ENCODE data around the gene GALNT9.
"Not testable (repeated sequence)": the region's sequence is repeated elsewhere in the genome, so short reads cannot be mapped to it uniquely, and the experiment has no call there.

The GALNT9 gene

GRCh38 chr12:132329036-132329719 lies at the start of gene GALNT9:
Gene GALNT9, minus strand, starts transcription at chr12:132329589. Its CDS starts 386 bp downstream, at chr12:132329203.
- no peak for DNase-seq

DNA sequence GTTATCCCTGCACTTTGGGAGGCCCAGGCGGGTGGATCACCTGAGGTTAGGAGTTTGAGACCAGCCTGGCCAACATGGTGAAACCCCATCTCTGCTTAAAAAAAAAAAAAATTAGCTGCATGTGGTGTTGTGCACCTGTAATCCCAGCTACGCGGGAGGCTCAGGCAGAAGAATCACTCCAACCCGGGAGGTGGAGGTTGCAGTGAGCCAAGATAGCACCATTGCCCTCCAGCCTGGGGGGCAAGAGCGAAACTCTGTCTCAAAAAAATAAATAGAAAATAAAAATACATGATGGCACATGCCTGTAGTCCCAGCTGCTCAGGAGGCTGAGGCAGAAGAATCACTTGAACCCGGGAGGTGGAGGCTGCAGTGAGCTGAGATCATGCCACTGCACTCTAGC lies 49.7 kb upstream of the GALNT9 start:
- DNase-seq: not testable (repeated sequence)

DNA sequence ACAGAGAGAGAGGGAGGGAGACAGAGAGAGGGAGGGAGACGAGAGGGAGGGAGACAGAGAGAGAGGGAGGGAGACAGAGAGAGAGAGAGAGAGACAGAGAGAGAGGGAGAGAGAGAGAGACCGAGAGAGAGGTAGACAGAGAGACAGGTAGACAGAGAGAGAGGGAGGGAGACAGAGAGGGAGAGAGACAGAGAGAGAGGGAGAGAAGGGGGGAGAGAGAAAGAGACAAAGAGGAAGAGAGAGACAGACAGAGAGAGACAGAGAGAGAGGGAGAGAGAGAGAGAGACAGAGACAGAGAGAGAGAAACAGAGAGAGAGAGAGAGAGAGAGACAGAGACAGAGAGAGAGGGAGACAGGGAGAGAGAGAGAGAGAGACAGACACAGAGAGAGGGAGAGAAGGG lies 47.8 kb upstream of the GALNT9 start:
- no peak for DNase-seq

DNA sequence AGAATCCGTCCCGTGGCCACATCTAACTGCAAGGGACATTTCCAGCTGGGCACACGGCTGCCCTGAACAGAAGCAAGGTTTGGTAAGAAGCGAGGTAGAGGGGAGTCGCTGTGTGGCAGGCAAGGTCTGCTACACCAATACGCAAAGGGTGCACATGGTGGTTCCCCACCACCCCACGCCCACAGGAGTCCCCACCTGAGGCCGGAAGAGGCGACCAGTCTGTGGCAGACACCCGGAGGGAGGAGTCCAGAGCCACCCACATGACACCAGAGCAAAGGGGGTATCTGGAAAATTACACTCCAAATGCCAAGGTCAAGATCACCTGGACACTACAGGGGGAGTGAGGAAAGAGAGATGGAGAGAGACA lies 47.1 kb upstream of the GALNT9 start:
- no peak for DNase-seq

- no peak for DNase-seq
Observed at GRCh38 chr12:132375747-132376463, 46.5 kb upstream of the GALNT9 start.

- DNase-seq: no peak
Observed at GRCh38 chr12:132374612-132375445, 45.4 kb upstream of the GALNT9 start.

GRCh38 chr12:132373901-132374611 lies 44.7 kb upstream of the GALNT9 start:
- DNase-seq: no peak

DNA sequence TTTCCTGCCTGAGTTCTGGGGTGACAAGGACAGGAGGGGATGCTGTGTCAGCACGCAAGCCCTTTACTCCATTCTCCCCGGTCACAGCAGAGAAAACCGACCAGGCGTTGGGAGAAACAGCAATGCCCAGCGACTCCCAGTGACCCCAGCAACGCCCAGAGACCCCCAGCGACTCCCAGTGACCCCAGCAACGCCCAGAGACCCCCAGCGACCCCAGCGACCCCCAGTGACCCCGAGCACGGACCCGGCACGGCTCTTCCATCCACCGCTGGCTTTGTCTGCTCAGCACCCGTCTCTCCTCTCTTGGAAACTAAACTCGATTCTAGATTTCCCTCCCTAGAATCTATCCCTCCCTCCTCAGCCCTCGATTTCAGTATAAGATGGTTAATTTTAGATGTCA lies 38.5 kb upstream of the GALNT9 start:
- no peak for DNase-seq

GRCh38 chr12:132367071-132367851 lies 37.9 kb upstream of the GALNT9 start:
- DNase-seq: no peak

DNA sequence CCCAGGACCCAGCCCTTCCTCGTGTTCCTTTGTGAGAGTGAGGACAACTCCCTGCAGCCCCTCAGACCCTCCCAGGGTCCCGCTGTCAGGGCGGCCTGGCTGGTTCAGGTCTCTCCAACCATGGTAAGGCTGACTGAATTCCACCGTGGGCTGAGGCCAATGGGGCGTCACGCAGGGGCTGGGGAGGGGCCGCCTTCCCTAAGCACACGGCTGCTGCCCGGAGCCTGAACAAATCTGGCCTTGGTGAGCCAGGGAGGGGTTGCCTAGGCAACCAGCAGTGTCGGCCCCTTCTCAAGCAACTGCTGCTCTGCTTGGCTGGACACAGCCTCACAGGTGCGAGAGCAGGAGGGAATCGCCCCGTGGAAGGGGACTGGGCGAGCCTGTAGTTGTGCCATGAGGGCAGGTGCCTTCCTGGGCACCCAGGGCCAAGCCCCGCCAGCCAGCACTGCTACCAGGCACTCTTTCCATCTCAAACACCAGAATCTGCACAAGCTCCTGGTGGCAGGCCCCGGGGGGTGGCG lies 37.0 kb upstream of the GALNT9 start:
- peak; percentile 80 for DNase-seq

DNA sequence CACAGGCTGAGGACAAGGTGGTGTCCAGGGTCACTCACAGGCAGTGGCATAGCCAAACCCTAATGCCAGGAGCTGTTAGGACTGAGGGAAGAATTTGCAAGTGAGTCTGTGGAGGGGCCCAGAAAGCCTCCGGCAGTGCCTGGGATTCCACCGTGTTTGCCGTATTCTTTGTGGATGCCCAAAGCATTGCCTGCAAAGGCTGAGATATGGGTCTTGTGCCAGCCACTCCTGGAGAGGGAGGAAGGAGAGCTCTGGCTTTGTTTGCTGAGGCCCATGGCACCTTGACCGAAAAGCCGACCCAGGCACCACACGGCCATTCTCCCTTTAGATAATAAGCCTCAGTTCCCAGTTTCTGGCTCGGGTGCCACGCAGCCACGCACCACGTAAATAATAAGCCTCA lies 35.8 kb upstream of the GALNT9 start:
- no peak for DNase-seq

DNA sequence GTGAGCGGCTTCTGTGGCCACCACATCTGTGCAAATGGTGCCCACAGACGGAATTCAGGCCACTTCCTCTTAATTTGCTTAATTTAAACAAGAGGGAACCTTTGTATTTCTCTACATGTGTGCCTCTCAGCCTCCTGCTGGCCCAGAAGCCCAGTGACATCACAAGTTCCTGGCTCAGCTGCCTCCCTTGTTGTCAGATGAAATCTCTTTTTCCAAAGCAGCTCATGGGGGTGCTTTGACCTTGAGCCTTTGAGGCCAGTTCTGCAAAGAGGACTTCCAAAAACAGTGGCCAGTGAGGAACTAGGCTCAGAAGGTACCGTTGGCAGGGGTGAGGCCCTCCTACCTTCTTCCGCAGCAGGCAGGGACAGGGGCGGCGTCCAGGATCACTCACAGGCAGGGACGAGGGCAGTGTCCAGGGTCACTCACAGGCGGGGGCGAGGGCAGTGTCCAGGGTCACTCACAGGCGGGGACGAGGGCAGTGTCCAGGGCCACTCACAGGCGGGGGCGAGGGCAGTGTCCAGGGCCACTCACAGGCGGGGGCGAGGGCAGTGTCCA lies 35.0 kb upstream of the GALNT9 start:
- DNase-seq: no peak

GRCh38 chr12:132363661-132364347 lies 34.4 kb upstream of the GALNT9 start:
- no peak for DNase-seq

DNA sequence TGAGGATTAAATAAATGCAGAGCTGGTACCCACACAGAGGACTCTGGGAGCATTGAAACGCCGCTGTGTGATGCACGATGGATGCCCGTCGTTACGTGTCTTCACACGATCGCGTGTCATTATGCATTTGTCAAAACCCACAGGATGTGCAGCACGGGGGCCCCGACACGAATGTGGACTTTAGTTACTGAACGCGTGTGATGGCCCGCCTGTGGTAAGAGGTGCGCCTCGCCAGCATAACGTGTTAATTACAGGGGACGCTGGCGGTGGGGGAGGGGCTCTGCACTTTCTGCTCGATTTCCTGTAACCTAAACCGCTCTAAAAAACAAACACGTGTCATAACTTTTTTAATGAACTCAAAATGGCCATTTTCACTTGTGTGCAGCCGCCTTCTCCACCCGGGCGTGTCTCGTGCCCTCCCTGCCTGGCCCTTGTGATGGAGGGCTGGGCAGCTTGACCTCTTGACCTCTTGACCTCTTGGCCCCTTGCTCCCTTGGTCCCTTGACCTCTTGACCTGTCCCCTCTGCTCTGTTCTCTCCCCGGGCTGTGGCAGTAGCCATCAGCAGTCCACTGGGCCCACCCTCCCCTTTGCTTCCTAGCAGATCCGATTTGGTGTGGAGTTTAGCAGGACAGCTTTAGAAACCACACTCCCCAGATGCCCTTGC lies 33.7 kb upstream of the GALNT9 start:
- no peak for DNase-seq

GRCh38 chr12:132360906-132361777 lies 31.8 kb upstream of the GALNT9 start:
- DNase-seq: no peak

DNA sequence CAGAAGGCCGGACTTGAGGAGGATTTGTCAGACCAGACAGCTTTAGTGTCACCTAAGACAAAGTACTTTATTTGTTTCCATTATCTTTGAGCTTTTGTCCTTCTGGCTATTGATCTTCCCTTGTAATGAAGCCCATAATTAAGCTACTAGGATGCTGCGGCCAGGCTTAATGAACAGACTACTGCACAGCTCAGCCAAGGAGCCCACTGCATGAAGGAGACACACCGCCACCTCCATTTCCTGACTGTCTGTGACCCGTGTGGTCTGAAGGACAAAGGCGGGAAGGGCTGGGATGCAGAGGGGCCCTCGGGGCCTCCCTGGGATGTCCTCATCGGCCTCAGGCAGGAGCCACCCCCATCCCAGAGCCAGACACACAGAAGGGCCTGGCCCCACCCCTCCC lies 31.0 kb upstream of the GALNT9 start:
- DNase-seq: no peak

GRCh38 chr12:132359971-132360370 lies 30.6 kb upstream of the GALNT9 start:
- no peak for DNase-seq

DNA sequence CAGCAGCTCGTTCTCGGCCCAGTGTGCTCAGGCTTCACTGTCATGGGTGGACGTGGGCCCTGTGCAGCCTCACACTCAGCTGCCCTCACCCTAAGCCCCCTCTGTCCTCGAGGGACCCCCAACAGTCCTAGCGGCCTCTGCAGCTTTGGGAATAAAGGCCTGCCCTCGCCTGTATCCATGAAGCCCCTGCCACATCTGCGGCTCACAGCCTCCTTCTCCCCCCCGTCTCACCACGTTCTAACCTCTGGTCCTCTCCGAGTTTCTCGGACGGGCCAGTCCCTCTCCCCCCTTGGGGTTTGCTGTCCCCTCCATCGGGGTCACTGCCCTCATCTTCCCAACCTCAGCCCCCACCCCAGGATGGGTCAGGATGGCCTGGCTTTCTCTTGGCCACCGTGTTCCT lies 30.2 kb upstream of the GALNT9 start:
- no peak for DNase-seq
